HUES6 (cell line): Measurements from ENCODE around the gene SEPTIN10.

Source experiments
- H3K27ac ChIP-seq: 2 replicates; pipeline ENCODE4 v1.7.0; 2013; ENCODE audit warnings: low read depth, mild to moderate bottlenecking, low read length, inconsistent platforms
- H3K27me3 ChIP-seq: 2 replicates; pipeline ENCODE4 v1.6.1; 2013; ENCODE audit warnings: low read length; ENCODE audit not compliant: control insufficient read depth, insufficient read depth
- H3K36me3 ChIP-seq: 2 replicates; pipeline ENCODE4 v1.6.1; 2013; ENCODE audit warnings: low read length; ENCODE audit not compliant: control insufficient read depth, insufficient read depth
- H3K4me1 ChIP-seq: 2 replicates; pipeline ENCODE4 v1.6.1; 2013; ENCODE audit warnings: low read length; ENCODE audit not compliant: control insufficient read depth, insufficient read depth
- H3K4me3 ChIP-seq: 2 replicates; pipeline ENCODE4 v1.5.1; 2013; ENCODE audit warnings: low read depth, low read length
- H3K9ac ChIP-seq: one replicate; pipeline ENCODE4 v1.6.1; 2013; ENCODE audit warnings: mild to moderate bottlenecking, low read length
- H3K9me3 ChIP-seq: 2 replicates; pipeline ENCODE4 v1.6.1; 2013; ENCODE audit warnings: low read depth, low read length; ENCODE audit not compliant: control insufficient read depth, insufficient read depth

Gene SEPTIN10

GRCh38 chr2:109503191-109503590 lies 110.6 kb downstream of the SEPTIN10 start:
- H3K36me3 ChIP-seq = no peaks in the 10 kb centered on the region
- H3K4me3 ChIP-seq = no peak overlapping the region
- no peak overlapping the region for H3K27ac ChIP-seq
- H3K9ac ChIP-seq = no peak overlapping the region
- H3K9me3 ChIP-seq = peaks cover 4% of the 10 kb centered on the region; the same call in 1 of the 2 replicates
- no peaks in the 10 kb centered on the region for H3K27me3 ChIP-seq
- H3K4me1 ChIP-seq = no peaks in the 10 kb centered on the region

- Histone ChIP-seq H3K9ac (no peak overlapping the region), H3K27me3 (no peaks in the 10 kb centered on the region), H3K4me1 (no peaks in the 10 kb centered on the region), H3K27ac (no peak overlapping the region), H3K4me3 (no peak overlapping the region), H3K9me3 (peaks cover 4% of the 10 kb centered on the region; the same call in 1 of the 2 replicates), H3K36me3 (no peaks in the 10 kb centered on the region)
These were observed 112.3 kb downstream of the SEPTIN10 start for GRCh38 chr2:109501461-109501860.

- Histone ChIP-seq H3K4me1 (no peaks in the 10 kb centered on the region), H3K27me3 (no peaks in the 10 kb centered on the region), H3K36me3 (no peaks in the 10 kb centered on the region), H3K9ac (no peak overlapping the region), H3K9me3 (peaks cover 7% of the 10 kb centered on the region; the same call in 1 of the 2 replicates), H3K27ac (no peak overlapping the region), H3K4me3 (no peak overlapping the region)
These were observed 112.9 kb downstream of the SEPTIN10 start for GRCh38 chr2:109500910-109501309.

- H3K9ac ChIP-seq = no peak overlapping the region
- H3K27ac ChIP-seq = no peak overlapping the region
- no peaks in the 10 kb centered on the region for H3K27me3 ChIP-seq
These were observed 114.2 kb downstream of the SEPTIN10 start for GRCh38 chr2:109499566-109499965.

GRCh38 chr2:109498906-109499305 lies 114.9 kb downstream of the SEPTIN10 start:
- Histone ChIP-seq H3K9ac (no peak overlapping the region), H3K4me1 (no peaks in the 10 kb centered on the region)

More at GRCh38 chr2:109499566-109499965, 114.2 kb downstream of the SEPTIN10 start:
- Histone ChIP-seq H3K9me3 (peaks cover 3% of the 10 kb centered on the region; the same call in 1 of the 2 replicates), H3K4me1 (no peaks in the 10 kb centered on the region), H3K4me3 (no peak overlapping the region), H3K36me3 (no peaks in the 10 kb centered on the region)

DNA sequence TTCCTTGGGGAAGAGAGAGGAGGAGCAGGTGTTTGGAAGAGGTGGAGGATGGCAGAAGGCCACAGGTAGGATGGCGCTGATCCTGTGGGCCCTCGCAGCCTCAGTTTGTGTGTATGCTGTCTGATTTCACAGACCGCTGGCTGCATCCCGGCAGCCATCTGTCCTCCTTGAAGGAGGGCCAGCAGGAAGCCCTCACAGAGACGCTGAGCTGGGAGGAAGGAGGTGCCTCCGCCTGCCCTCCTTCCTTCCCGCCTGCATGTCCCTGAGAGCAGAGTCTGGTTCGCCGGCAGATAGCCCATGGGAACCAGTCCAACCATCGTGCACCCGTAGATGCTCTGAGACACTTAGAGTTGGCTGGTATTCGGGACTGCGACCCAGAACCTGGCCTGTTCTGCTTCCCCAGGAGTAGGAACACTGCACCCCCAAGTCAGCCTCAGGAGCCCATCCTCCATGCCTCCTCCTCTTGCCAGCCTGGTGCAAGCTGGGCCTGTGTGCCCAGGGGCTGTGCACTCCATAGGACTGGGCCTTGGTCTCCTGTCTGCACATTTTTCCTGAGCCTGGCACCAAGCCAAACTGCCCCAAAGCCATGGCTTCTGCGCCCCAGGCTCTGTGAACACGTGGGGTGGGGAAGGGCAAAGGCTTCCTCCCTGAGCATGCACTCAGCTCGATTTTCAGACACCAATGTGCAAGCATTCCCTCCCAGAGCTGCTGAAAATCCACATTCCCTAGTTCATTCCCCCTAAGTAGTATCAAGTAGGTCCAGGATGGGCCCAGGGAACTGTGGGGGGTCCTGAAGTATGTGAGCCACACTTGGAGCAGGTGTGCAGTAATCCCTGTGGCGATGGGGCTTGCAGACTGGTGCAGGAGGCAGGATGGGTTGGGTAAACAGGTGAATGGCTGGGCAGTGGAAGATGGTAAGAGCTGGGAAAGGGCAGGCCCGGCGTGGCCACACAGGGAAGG lies 115.6 kb downstream of the SEPTIN10 start:
- H3K27ac ChIP-seq = no peak overlapping the region
- no peaks in the 10 kb centered on the region for H3K36me3 ChIP-seq
- no peaks in the 10 kb centered on the region for H3K27me3 ChIP-seq
- H3K9me3 ChIP-seq = peaks cover 3% of the 10 kb centered on the region; the same call in 1 of the 2 replicates
- no peaks in the 10 kb centered on the region for H3K4me1 ChIP-seq
- H3K9ac ChIP-seq = no peak overlapping the region
- H3K4me3 ChIP-seq = no peak overlapping the region

More at GRCh38 chr2:109498906-109499305, 114.9 kb downstream of the SEPTIN10 start:
- Histone ChIP-seq H3K36me3 (no peaks in the 10 kb centered on the region), H3K27ac (no peak overlapping the region), H3K9me3 (peaks cover 3% of the 10 kb centered on the region; the same call in 1 of the 2 replicates), H3K4me3 (no peak overlapping the region), H3K27me3 (no peaks in the 10 kb centered on the region)

DNA sequence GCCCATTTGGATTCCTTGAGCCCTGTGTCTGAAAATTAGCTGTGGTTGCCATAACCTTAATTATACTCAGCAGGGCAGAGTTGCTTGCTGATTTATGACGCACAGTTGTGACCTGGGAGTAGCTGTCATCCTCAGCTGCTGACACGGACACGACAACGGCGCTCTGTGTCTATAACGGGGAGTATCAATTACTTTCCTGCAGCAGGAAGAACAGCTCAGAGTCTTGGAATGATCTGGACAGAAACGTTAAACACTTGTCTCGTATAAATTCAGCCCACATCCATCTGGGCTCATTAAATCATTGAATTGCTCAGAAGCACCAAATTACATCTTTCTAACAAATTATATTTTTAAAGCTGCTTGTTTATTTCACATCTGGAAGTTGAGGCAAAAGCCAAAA lies 116.3 kb downstream of the SEPTIN10 start:
- Histone ChIP-seq H3K9me3 (peaks cover 3% of the 10 kb centered on the region; the same call in 1 of the 2 replicates), H3K36me3 (no peaks in the 10 kb centered on the region), H3K27ac (no peak overlapping the region), H3K27me3 (no peaks in the 10 kb centered on the region), H3K9ac (no peak overlapping the region), H3K4me3 (no peak overlapping the region), H3K4me1 (no peaks in the 10 kb centered on the region)

DNA sequence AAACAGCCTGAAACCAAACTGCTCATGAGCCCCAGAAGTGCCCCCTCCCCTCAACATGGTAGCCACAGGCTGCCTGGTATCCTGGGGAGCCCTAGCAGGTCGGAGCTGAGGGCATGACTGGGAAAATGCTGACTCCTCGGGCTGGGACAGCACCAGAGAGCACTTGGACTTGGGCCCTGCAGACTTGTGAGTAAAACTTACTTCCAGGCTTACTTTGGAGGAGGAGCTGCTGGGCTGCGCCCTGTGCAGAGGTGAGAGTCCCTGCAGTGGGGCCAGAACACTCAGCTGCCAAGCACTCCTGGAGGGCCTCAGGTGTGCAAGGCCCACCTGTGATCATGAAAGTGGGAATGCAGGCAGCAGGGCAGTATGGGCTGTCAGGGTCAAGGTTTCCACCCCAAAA lies 119.4 kb downstream of the SEPTIN10 start:
- peaks cover 3% of the 10 kb centered on the region; the same call in 1 of the 2 replicates for H3K9me3 ChIP-seq
- no peaks in the 10 kb centered on the region for H3K27me3 ChIP-seq
- H3K4me1 ChIP-seq = no peaks in the 10 kb centered on the region
- no peak overlapping the region for H3K4me3 ChIP-seq
- H3K27ac ChIP-seq = no peak overlapping the region
- no peak overlapping the region for H3K9ac ChIP-seq
- no peaks in the 10 kb centered on the region for H3K36me3 ChIP-seq

- Histone ChIP-seq H3K27me3 (no peaks in the 10 kb centered on the region), H3K4me3 (no peak overlapping the region), H3K27ac (no peak overlapping the region), H3K4me1 (no peaks in the 10 kb centered on the region), H3K36me3 (no peaks in the 10 kb centered on the region), H3K9ac (no peak overlapping the region), H3K9me3 (peaks cover 3% of the 10 kb centered on the region; the same call in 1 of the 2 replicates)
These were observed 120.4 kb downstream of the SEPTIN10 start for GRCh38 chr2:109493176-109493935.
